ENCODE measurements around the gene GAR1. TPM values are rescaled to one million over a fixed set of nuclear protein-coding genes. Genes with fewer than 3 reads are reported as not detected.

GAR1 gene
- total RNA-seq, 1 experiment from 2014 or later = 4.1 TPM

DNA sequence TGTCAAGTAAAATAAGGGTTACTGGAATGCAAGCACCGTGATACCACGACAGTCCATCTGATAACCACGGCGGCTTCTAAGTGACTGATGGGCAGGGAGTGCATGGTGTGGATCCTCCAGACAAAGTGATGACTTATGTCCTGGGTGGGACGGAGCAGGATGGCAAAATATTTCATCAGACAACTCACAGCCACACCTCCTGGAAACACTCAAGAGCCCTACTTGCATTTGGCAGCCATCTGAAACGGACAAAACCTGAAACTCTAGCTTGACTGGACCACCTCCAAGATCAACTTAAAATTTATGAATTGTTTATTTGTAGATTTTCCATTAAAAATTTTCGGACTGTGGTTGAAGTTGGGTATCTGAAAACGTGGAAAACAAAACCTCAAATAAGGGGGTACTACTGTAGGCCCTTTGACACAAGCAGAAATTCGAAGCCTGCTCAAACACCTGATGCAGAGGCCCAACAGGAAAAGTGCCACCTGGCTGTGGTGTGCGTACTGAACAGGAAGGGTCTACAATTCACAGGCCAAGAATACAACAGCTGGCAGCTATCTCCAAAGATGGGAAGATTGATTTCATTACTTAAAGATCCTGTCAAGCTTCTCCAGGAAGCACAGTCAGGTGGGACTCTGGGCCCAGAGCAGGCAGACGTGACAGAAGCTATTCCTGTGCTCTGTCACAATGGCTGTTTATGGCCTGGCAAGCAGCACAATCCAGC, 58.4 kb downstream of the GAR1 start:
- Histone ChIP-seq H3K27me3 (no peaks in the 10 kb centered on the region), H3K4me3 (no peak overlapping the region), H3K36me3 (no peaks in the 10 kb centered on the region), H3K9me3 (no peaks in the 10 kb centered on the region)
- peak; percentile 21 for DNase-seq

Other genes with a start within 250 kb of the GAR1 start
- 16.1 and 22.7 TPM in 2 replicates for gene CASP6, start 112.3 kb upstream of the GAR1 start, total RNA-seq (2014; rRNA removed; shearing (Covaris generic); ENCODE audit: low replicate concordance)
- 10.9 and 11.0 TPM in 2 replicates for gene PLA2G12A, start 85.7 kb upstream of the GAR1 start, total RNA-seq (2014; rRNA removed; shearing (Covaris generic); ENCODE audit: low replicate concordance)
- not detected in 2 replicates for gene CFI, start 13.8 kb upstream of the GAR1 start, total RNA-seq (2014; rRNA removed; shearing (Covaris generic); ENCODE audit: low replicate concordance)
- gene RRH, start 12.2 kb downstream of the GAR1 start, total RNA-seq (2014; rRNA removed; shearing (Covaris generic); ENCODE audit: low replicate concordance) = not detected in 2 replicates
- not detected in 2 replicates for gene LRIT3, start 32.3 kb downstream of the GAR1 start, total RNA-seq (2014; rRNA removed; shearing (Covaris generic); ENCODE audit: low replicate concordance)
- 0.20 and 0.63 TPM in 2 replicates for gene EGF, start 97.1 kb downstream of the GAR1 start, total RNA-seq (2014; rRNA removed; shearing (Covaris generic); ENCODE audit: low replicate concordance)